K562 (cell line): ENCODE data around the gene PKD1. TPM values are rescaled to one million over a fixed set of nuclear protein-coding genes. Genes with fewer than 3 reads are reported as not detected.
A peak's percentile ranks its signal among the peaks of the same experiment; 100 is the strongest.

Experiments
- ATAC-seq: fragments of 200-7000 bp; cut with Tn5 transposase; 3 replicates; pipeline ENCODE4 v1.9.1; 2020; ENCODE audit warnings: moderate library complexity
- BruUV-seq: library from RNA; stranded (reverse); fragments of 400-500 nt; replicated peaks from 2 replicates; lab custom pipeline; 2021; lab: Mats Ljungman, UMichigan
- CTCF ChIA-PET: fragments of 300-600 bp; formaldehyde crosslinking; extraction: SDS; loops from one replicate; lab custom pipeline; 2021; ENCODE audit warnings: low intra/inter-chr PET ratio; lab: Yijun Ruan, JAX
- POLR2A ChIA-PET: fragments of 300-600, 350-650 bp; sonication (Branson Sonifier 250); formaldehyde crosslinking; extraction: SDS; loops from one replicate; lab custom pipeline; 2021; ENCODE audit warnings: antibody characterized with exemption, inconsistent platforms; lab: Yijun Ruan, JAX
- DNase-seq, 4 experiments: peaks; one replicate each; pipeline versions ENCODE4 v3.0.0 to v3.0.0-alpha.2; 2011 to 2018; ENCODE audit warnings: low spot score in 3 of 4, mixed read lengths in 3 of 4; ENCODE audit errors: extremely low read depth in 1 of 4
- FAIRE-seq: peaks from 2 replicates; lab custom pipeline; 2011; peaks lifted over from hg19 to GRCh38; lab: Jason Lieb, UNC
- H2AFZ ChIP-seq: 2 replicates; pipeline ENCODE4 v1.6.0; 2011; ENCODE audit warnings: low read depth, low read length, control low read depth, inconsistent platforms
- H3K27ac ChIP-seq: fragments of 200-600 bp; 3 replicates; pipeline ENCODE4 v1.8.0; 2011; ENCODE audit warnings: low read depth, mild to moderate bottlenecking, control low read depth, inconsistent platforms, low read length, moderate library complexity, mixed read lengths; ENCODE audit errors: extremely low read depth
- H3K27me3 ChIP-seq, 2 experiments: fragments of 300-600 bp in 1 of 2; 2 replicates in 1 of 2; 3 replicates in 1 of 2; pipeline versions ENCODE4 v1.6.0 to v1.8.0; 2011; ENCODE audit warnings: inconsistent platforms in 2 of 2, low read length in 2 of 2, mild to moderate bottlenecking in 1 of 2, mixed read lengths in 1 of 2, moderate library complexity in 1 of 2; ENCODE audit not compliant: control insufficient read depth in 2 of 2, insufficient read depth in 2 of 2
- H3K36me3 ChIP-seq: fragments of 300-600 bp; 3 replicates; pipeline ENCODE4 v1.8.0; 2011; ENCODE audit warnings: mild to moderate bottlenecking, low read length, inconsistent platforms; ENCODE audit not compliant: control insufficient read depth, insufficient read depth
- H3K4me1 ChIP-seq, 2 experiments: fragments of 200-600 bp in 1 of 2; replicated peaks in 1 of 2; 2 replicates in 1 of 2; 3 replicates in 1 of 2; pipeline versions ENCODE4 v1.5.1 to v1.8.0; 2011; ENCODE audit warnings: inconsistent platforms in 2 of 2, low read length in 2 of 2, mild to moderate bottlenecking in 1 of 2, mixed read lengths in 1 of 2, moderate library complexity in 1 of 2; ENCODE audit not compliant: control insufficient read depth in 2 of 2, insufficient read depth in 2 of 2
- H3K4me2 ChIP-seq: 2 replicates; pipeline ENCODE4 v1.6.1; 2011; ENCODE audit warnings: low read length, control low read depth, inconsistent platforms, mixed read lengths; ENCODE audit not compliant: insufficient read depth
- H3K4me3 ChIP-seq: fragments of 200-600 bp; sonication (generic), shearing (Covaris generic); 2 replicates; pipeline ENCODE4 v1.5.1; 2016; ENCODE audit warnings: control low read depth, inconsistent platforms
- H3K79me2 ChIP-seq: fragments of 200-600 bp; 3 replicates; pipeline ENCODE4 v1.8.0; 2011; ENCODE audit warnings: low read length, inconsistent platforms; ENCODE audit not compliant: control insufficient read depth, insufficient read depth
- H3K9ac ChIP-seq, 2 experiments: 2 replicates each; pipeline versions ENCODE4 v1.6.0 to v1.6.1; 2011; ENCODE audit warnings: low read depth in 2 of 2, low read length in 2 of 2, control low read depth in 1 of 2, inconsistent platforms in 1 of 2, mild to moderate bottlenecking in 1 of 2, mixed read lengths in 1 of 2; ENCODE audit not compliant: insufficient read depth in 1 of 2
- H3K9me1 ChIP-seq: one replicate; pipeline ENCODE4 v1.6.0; 2011; ENCODE audit warnings: inconsistent platforms, mild to moderate bottlenecking, low read length, moderate library complexity; ENCODE audit not compliant: control insufficient read depth, insufficient read depth
- H3K9me3 ChIP-seq: replicated peaks from 2 replicates; pipeline ENCODE4 v1.5.1; 2011; ENCODE audit warnings: low read depth, low read length, inconsistent platforms; ENCODE audit not compliant: control insufficient read depth, insufficient read depth
- H4K20me1 ChIP-seq: replicated peaks from 2 replicates; pipeline ENCODE4 v1.6.1; 2011; ENCODE audit warnings: low read length, inconsistent platforms, mixed read lengths; ENCODE audit not compliant: control insufficient read depth, insufficient read depth
- CHD1 ChIP-seq: fragments of 200-600 bp; sonication (generic); IDR thresholded peaks from one replicate; pipeline ENCODE4 v1.6.1; 2012; ENCODE audit warnings: mild to moderate bottlenecking, moderate library complexity, low read length, inconsistent platforms
- CREB3 ChIP-seq: fragments of 450-650 bp; conservative IDR thresholded peaks from 2 replicates; pipeline ENCODE4 v1.6.1; 2016; ENCODE audit warnings: missing genetic modification characterization, low read depth, mild to moderate bottlenecking, missing compliant biosample characterization, moderate library complexity
- FOXM1 ChIP-seq, 2 experiments: fragments of 450-650 bp in 1 of 2; sonication (generic) in 1 of 2; formaldehyde crosslinking in 1 of 2; IDR thresholded peaks; 2 replicates each; pipeline versions ENCODE4 v1.6.1 to v1.9.0; 2017 to 2022; ENCODE audit warnings: low read depth in 2 of 2, mild to moderate bottlenecking in 2 of 2, missing genetic modification reagents in 1 of 2, moderate library complexity in 1 of 2
- GATAD2B ChIP-seq: fragments of 450-650 bp; IDR thresholded peaks from 2 replicates; pipeline ENCODE4 v1.6.1; 2017; ENCODE audit warnings: mild to moderate bottlenecking, borderline replicate concordance
- HMG20B ChIP-seq: fragments of 250-450 bp; sonication (Bioruptor Pico); IDR thresholded peaks from 2 replicates; pipeline ENCODE4 v1.5.0; 2021; ENCODE audit warnings: mild to moderate bottlenecking
- KDM2B ChIP-seq: fragments of 250-450 bp; sonication (Bioruptor Pico); IDR thresholded peaks from 2 replicates; pipeline ENCODE4 v1.8.0; 2021; ENCODE audit warnings: mild to moderate bottlenecking, moderate library complexity
- MEF2A ChIP-seq: IDR thresholded peaks from 2 replicates; pipeline ENCODE4 v1.6.1; 2011; ENCODE audit warnings: low read depth, mild to moderate bottlenecking, low read length, moderate library complexity; ENCODE audit not compliant: control insufficient read depth
- MXD1 ChIP-seq: fragments of 250-450 bp; sonication (Bioruptor Pico); IDR thresholded peaks from 2 replicates; pipeline ENCODE4 v1.8.0; 2021; ENCODE audit warnings: borderline replicate concordance, mild to moderate bottlenecking, moderate library complexity; ENCODE audit not compliant: poor library complexity, severe bottlenecking
- NUFIP1 ChIP-seq: fragments of 450-650 bp; IDR thresholded peaks from 2 replicates; pipeline ENCODE4 v1.6.1; 2018; ENCODE audit not compliant: partially characterized antibody
- PKNOX1 ChIP-seq: fragments of 450-650 bp; IDR thresholded peaks from 2 replicates; pipeline ENCODE4 v1.6.1; 2016
- PPARD ChIP-seq: fragments of 250-450 bp; sonication (Bioruptor Pico); IDR thresholded peaks from 2 replicates; pipeline ENCODE4 v1.8.0; 2022; ENCODE audit warnings: inconsistent platforms, mild to moderate bottlenecking, moderate library complexity
- PYGO2 ChIP-seq: fragments of 450-650 bp; IDR thresholded peaks from 2 replicates; pipeline ENCODE4 v1.6.1; 2016; ENCODE audit warnings: mild to moderate bottlenecking, missing genetic modification characterization, moderate library complexity, missing compliant biosample characterization
- RBFOX2 ChIP-seq: fragments of 200-400 bp; formaldehyde crosslinking; IDR thresholded peaks from 2 replicates; pipeline ENCODE4 v1.6.1; 2017; ENCODE audit warnings: low read depth, mild to moderate bottlenecking, low read length, moderate library complexity
- RBM25 ChIP-seq: fragments of 200-400 bp; formaldehyde crosslinking; IDR thresholded peaks from 2 replicates; pipeline ENCODE4 v1.6.1; 2018; ENCODE audit warnings: low read length, low read depth, moderate library complexity; ENCODE audit not compliant: severe bottlenecking
- RHOXF2B ChIP-seq: fragments of 250-450 bp; sonication (Bioruptor Pico); conservative IDR thresholded peaks from 2 replicates; pipeline ENCODE4 v1.5.1; 2021
- TARDBP ChIP-seq: fragments of 450-650 bp; IDR thresholded peaks from 2 replicates; pipeline ENCODE4 v1.6.1; 2016
- ZBED1 ChIP-seq: IDR thresholded peaks from 2 replicates; pipeline ENCODE4 v1.6.1; 2014
- ZFP30 ChIP-seq: fragments of 250-450 bp; sonication (Bioruptor Pico); IDR thresholded peaks from 2 replicates; pipeline ENCODE4 v1.8.0; 2022; ENCODE audit warnings: moderate library complexity, mild to moderate bottlenecking, inconsistent platforms, borderline replicate concordance
- ZNF507 ChIP-seq: conservative IDR thresholded peaks from 2 replicates; pipeline ENCODE4 v1.6.1; 2017; ENCODE audit warnings: missing genetic modification characterization, missing compliant biosample characterization
- WGBS: fragments of 100-300 bp; shearing (Covaris generic); methylation state at CpG from one replicate; pipeline ENCODE4 v1.1.6; 2016; ENCODE audit warnings: low coverage, mixed read lengths; ENCODE audit not compliant: insufficient coverage; ENCODE audit errors: missing lambda C conversion rate; 5-methylcytosine and 5-hydroxymethylcytosine counted together
- in situ Hi-C: fragments of 300-500 bp; cut with MboI; formaldehyde crosslinking; loops from 4 replicates; pipeline ENCODE4 v1.15.0; 2018; ENCODE audit warnings: inconsistent platforms, mixed read lengths
- intact Hi-C: fragments of 100-400 bp; cut with micrococcal nuclease; formaldehyde crosslinking; loops from 2 replicates; pipeline ENCODE4 v1.14.2; 2022
- polyA plus RNA-seq, 8 experiments: library from polyadenylated mRNA; depleted of rRNA in 4 of 8; stranded (reverse) in 5 of 8; unstranded in 3 of 8; fragments of >200 nt; fragmentation: Nextera tagmentation in 2 of 8; fragmentation: Illumina TruSeq in 1 of 8; extraction: Ambion mirVana in 2 of 8; extraction: Trizol in 1 of 8; gene quantifications; 2 replicates each; pipeline versions ENCODE4 v1.2.1 to v1.2.3, GENCODE V29; 2011 to 2014; ENCODE audit warnings: inconsistent platforms in 1 of 8, missing spikeins in 1 of 8
- total RNA-seq, 7 experiments: library from RNA; depleted of rRNA in 6 of 7; stranded (reverse); fragments of >200 nt in 6 of 7; fragmentation: Illumina TruSeq in 2 of 7; extraction: Trizol in 2 of 7; gene quantifications; 2 replicates each; pipeline versions ENCODE4 v1.2.1 to v1.2.3, GENCODE V29; 2011 to 2021; ENCODE audit warnings: low replicate concordance in 1 of 7
- TF ChIP-seq, protein P1 (sequence below): fragments of 450-650 bp; IDR thresholded peaks from 2 replicates; pipeline ENCODE4 v1.6.1; 2016; ENCODE audit warnings: low read depth, mild to moderate bottlenecking, moderate library complexity

Gene PKD1
- total and polyA plus RNA-seq, 9 of the 15 experiments (the other 6 are each of a cell fraction or from before 2014, with no cell fraction given) = 0.23 to 93.5 (median 12.6) TPM

GRCh38 chr16:2178321-2179106 lies 42.8 kb upstream of the PKD1 start:
- 82% methylated on average over 23 of the region's 106 CpGs for whole genome bisulfite sequencing
- in situ Hi-C loops = no loop called here
- BruUV-seq = no TSS peak
- no peak for TF ChIP-seq KDM2B (CRISPR knock-in tag)
- no peak for TF ChIP-seq RBM25
- TF ChIP-seq CHD1 = no peak
- TF ChIP-seq RHOXF2B (CRISPR knock-in tag) = no peak
- TF ChIP-seq FOXM1 (IDR thresholded peaks at IDR 0.05; ENCODE audit: low read depth) = no peak
- no peak for TF ChIP-seq FOXM1 (CRISPR knock-in tag; IDR thresholded peaks at IDR 0.05; ENCODE audit: low read depth)
- no peak for TF ChIP-seq TARDBP
- peak; percentile 65 for TF ChIP-seq PKNOX1
- TF ChIP-seq ZBED1 = no peak
- TF ChIP-seq ZFP30 (CRISPR knock-in tag) = no peak
- no peak for TF ChIP-seq GATAD2B
- no peak for TF ChIP-seq ZNF507 (tag)
- TF ChIP-seq MXD1 (CRISPR knock-in tag) = no peak
- TF ChIP-seq CREB3 (tag) = no peak
- no peak for TF ChIP-seq MEF2A
- no peak for TF ChIP-seq NUFIP1
- TF ChIP-seq RBFOX2 = no peak
- no peak for TF ChIP-seq HMG20B (CRISPR knock-in tag)
- TF ChIP-seq PYGO2 (tag) = no peak
- no peak for TF ChIP-seq PPARD (CRISPR knock-in tag)
- TF ChIP-seq, protein P1, sequence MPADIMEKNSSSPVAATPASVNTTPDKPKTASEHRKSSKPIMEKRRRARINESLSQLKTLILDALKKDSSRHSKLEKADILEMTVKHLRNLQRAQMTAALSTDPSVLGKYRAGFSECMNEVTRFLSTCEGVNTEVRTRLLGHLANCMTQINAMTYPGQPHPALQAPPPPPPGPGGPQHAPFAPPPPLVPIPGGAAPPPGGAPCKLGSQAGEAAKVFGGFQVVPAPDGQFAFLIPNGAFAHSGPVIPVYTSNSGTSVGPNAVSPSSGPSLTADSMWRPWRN = no peak

More at GRCh38 chr16:2178321-2179106, 42.8 kb upstream of the PKD1 start:
- Histone ChIP-seq H3K4me2 (no peak overlapping the region), H3K27ac (no peak overlapping the region), H3K9me3 (no peaks in the 10 kb centered on the region), H3K36me3 (peaks cover 39% of the 10 kb centered on the region; the same call in 1 of the 3 replicates), H3K79me2 (no peaks in the 10 kb centered on the region), H3K4me3 (no peak overlapping the region), H3K27me3 (no peaks in the 10 kb centered on the region), H3K9me1 (no peaks in the 10 kb centered on the region), H4K20me1 (no peaks in the 10 kb centered on the region; the same call in 1 of the 2 replicates), H3K4me1 (peaks cover 2 to 81% of the 10 kb centered on the region in 2 experiments; a peak in 3 of 5 replicates), H3K9ac (no peak overlapping the region), H2AFZ (no peak overlapping the region)
- POLR2A ChIA-PET = interaction anchor here (0.5 to 1.1 kb wide), 3 partner anchors 11 to 110 kb away, joined by 3 to 7 read pairs (median 3); no protein-coding TSS in a partner anchor
- intact Hi-C loops = no loop called here
- ATAC-seq = peak; percentile 94
- FAIRE-seq = peak; percentile 83
- CTCF ChIA-PET = no interaction called here
- DNase-seq = peak; percentile 85 to 97 (median 92)
